Type B pancreatic cell (in vitro differentiated cells): ENCODE data around the gene DCAF4. TPM values are rescaled to one million over a fixed set of nuclear protein-coding genes. Genes with fewer than 3 reads are reported as not detected.

Experiments used
- DNase-seq: peaks from one replicate; pipeline ENCODE4 v3.0.0; 2021; ENCODE audit warnings: mixed read lengths; ENCODE audit not compliant: unreplicated experiment; ENCODE audit errors: extremely low spot score
- H3K27ac Mint-ChIP-seq: 2 replicates; pipeline ENCODE4 v1.8.0; 2021; ENCODE audit warnings: mild to moderate bottlenecking, mixed read lengths
- H3K27me3 Mint-ChIP-seq: 2 replicates; pipeline ENCODE4 v1.8.0; 2021; ENCODE audit warnings: mixed read lengths
- H3K36me3 Mint-ChIP-seq: 2 replicates; pipeline ENCODE4 v1.8.0; 2021; ENCODE audit warnings: mixed read lengths
- H3K4me1 Mint-ChIP-seq: one replicate; pipeline ENCODE4 v1.8.0; 2021; ENCODE audit warnings: mixed read lengths; ENCODE audit not compliant: unreplicated experiment
- H3K4me3 Mint-ChIP-seq: 2 replicates; pipeline ENCODE4 v1.8.0; 2021; ENCODE audit warnings: mild to moderate bottlenecking, mixed read lengths
- H3K9me3 Mint-ChIP-seq: 2 replicates; pipeline ENCODE4 v1.8.0; 2021; ENCODE audit warnings: mixed read lengths
- CTCF ChIP-seq: fragments of 200-600 bp; sonication (generic); conservative IDR thresholded peaks from 2 replicates; pipeline ENCODE4 v1.5.0; 2021; ENCODE audit warnings: antibody characterized with exemption, mild to moderate bottlenecking
- total RNA-seq: library from RNA; stranded (reverse); gene quantifications from 2 replicates; pipeline ENCODE4 v1.2.1, GENCODE V29; 2021; ENCODE audit warnings: low replicate concordance

DCAF4 gene
- total RNA-seq, 1 donor from 2014 or later: 17.9 TPM

GRCh38 chr14:72982146-72982708 lies 56.0 kb downstream of the DCAF4 start:
- no peak for TF ChIP-seq CTCF
- Mint-ChIP-seq H3K4me3 (no peak overlapping the region), H3K27me3 (no peaks in the 10 kb centered on the region), H3K27ac (no peak overlapping the region), H3K4me1 (no peaks in the 10 kb centered on the region), H3K9me3 (no peaks in the 10 kb centered on the region), H3K36me3 (peaks cover 35% of the 10 kb centered on the region)
- no peak for DNase-seq

DNA sequence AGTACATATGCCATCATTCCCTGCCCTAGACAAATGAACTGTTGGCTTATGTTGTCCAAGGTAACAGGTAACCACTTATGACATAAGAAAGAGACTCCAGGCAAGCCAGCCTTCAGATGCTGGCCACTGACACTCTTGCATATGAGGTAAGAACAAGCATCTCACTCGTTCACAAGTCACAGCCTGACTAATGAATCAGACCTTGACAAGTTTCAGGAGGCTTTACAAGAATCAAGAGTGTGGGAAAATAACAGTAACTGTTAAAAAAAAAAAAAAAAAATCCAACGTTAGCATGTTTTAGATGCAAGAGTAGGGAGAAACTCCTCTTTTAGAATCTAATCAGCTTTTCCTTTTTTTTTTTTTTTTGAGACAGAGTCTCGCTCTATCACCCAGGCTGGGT lies 60.0 kb downstream of the DCAF4 start:
- DNase-seq: no peak
- H3K27me3 Mint-ChIP-seq: no peaks in the 10 kb centered on the region
- H3K4me3 Mint-ChIP-seq: no peak overlapping the region
- peaks cover 23% of the 10 kb centered on the region for H3K36me3 Mint-ChIP-seq
- TF ChIP-seq CTCF: no peak
- no peaks in the 10 kb centered on the region for H3K4me1 Mint-ChIP-seq
- no peaks in the 10 kb centered on the region for H3K9me3 Mint-ChIP-seq
- no peak overlapping the region for H3K27ac Mint-ChIP-seq

DNA sequence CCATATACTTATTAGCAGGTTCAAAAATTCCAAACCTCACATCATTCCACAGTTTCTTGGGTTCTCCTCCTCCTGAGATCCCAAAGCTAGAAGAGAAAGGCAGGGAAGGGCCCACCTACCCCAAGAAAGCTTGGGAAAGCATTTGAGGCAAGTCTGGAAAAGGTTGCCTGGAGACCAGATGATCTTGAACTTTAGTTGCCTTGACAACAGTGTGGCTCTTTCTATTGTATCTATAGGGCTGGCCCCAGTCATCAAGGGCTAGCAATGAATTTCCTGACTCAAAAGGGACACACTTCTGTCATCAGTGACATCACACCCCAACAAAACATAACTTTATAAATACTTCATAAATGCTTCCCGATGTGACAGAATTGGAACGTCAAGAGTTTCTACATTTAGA lies 60.6 kb downstream of the DCAF4 start:
- Mint-ChIP-seq H3K4me3 (no peak overlapping the region), H3K27me3 (no peaks in the 10 kb centered on the region), H3K27ac (no peak overlapping the region), H3K9me3 (no peaks in the 10 kb centered on the region), H3K36me3 (peaks cover 27% of the 10 kb centered on the region), H3K4me1 (no peaks in the 10 kb centered on the region)
- no peak for TF ChIP-seq CTCF
- no peak for DNase-seq

DNA sequence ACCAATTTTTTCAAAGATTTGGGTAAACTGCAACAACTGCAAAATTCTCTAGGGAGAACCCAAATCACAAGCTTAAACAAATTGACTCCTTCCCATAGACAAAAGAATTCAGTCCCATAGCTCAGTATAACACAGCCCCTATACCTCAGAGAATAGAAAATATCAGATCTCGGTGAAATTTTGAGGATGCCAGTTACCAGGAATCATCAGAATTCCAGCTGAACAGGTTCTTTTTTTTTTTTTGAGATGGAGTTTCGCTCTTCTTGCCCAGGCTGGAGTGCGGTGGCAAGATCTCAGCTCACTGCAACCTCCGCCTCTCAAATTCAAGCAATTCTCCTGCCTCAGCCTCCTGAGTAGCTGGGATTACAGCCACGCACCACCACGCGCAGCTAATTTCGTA lies 63.9 kb downstream of the DCAF4 start:
- H3K27ac Mint-ChIP-seq: no peak overlapping the region
- no peaks in the 10 kb centered on the region for H3K27me3 Mint-ChIP-seq
- H3K9me3 Mint-ChIP-seq: no peaks in the 10 kb centered on the region
- DNase-seq: no peak
- no peak for TF ChIP-seq CTCF
- peaks cover 17% of the 10 kb centered on the region for H3K36me3 Mint-ChIP-seq
- H3K4me1 Mint-ChIP-seq: no peaks in the 10 kb centered on the region
- H3K4me3 Mint-ChIP-seq: no peak overlapping the region

DNA sequence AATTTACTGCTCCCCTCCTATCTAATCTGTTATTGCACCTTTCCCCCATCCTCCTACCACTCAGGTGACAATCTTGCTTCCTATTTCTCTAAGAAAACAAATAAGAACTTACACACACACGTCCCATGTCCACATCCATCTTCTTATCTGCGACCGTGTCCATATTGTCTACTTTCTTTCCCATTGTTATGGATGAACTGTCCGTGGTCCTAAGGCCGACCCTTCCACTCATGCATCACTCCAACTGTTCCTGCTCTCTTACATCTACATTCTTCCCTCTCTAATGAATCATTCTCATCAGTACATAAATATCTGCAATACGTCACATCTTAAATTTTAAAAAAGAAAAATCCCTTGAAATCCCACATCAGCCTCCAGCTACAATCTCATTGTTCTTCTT lies 70.7 kb downstream of the DCAF4 start:
- DNase-seq: no peak
- peaks cover 37% of the 10 kb centered on the region for H3K36me3 Mint-ChIP-seq
- no peak for TF ChIP-seq CTCF
- H3K4me3 Mint-ChIP-seq: no peak overlapping the region
- H3K27me3 Mint-ChIP-seq: no peaks in the 10 kb centered on the region
- H3K27ac Mint-ChIP-seq: no peak overlapping the region
- H3K9me3 Mint-ChIP-seq: no peaks in the 10 kb centered on the region
- no peaks in the 10 kb centered on the region for H3K4me1 Mint-ChIP-seq
